A549 (cell line): Measurements from ENCODE around the gene TSC2. TPM values are rescaled to one million over a fixed set of nuclear protein-coding genes. Genes with fewer than 3 reads are reported as not detected.

Source experiments
- ATAC-seq, 2 experiments: fragments of 200-7000 bp in 1 of 2; fragments of >200 bp in 1 of 2; cut with Nextera tagmentation in 1 of 2; cut with Tn5 transposase in 1 of 2; 3 replicates each; pipeline versions ENCODE4 v1.8.0 to v1.9.1; 2018 to 2020; ENCODE audit warnings: mild to moderate bottlenecking in 1 of 2, moderate library complexity in 1 of 2
- CTCF ChIA-PET: fragments of 300-600 bp; sonication (Branson Sonifier 250); formaldehyde crosslinking; extraction: SDS; loops from one replicate; lab custom pipeline; 2021; ENCODE audit warnings: antibody characterized with exemption, inconsistent platforms; lab: Yijun Ruan, JAX
- POLR2A ChIA-PET: fragments of 350-600 bp; formaldehyde crosslinking; extraction: SDS; loops from one replicate; lab custom pipeline; 2021; ENCODE audit warnings: antibody characterized with exemption, inconsistent platforms; lab: Yijun Ruan, JAX
- DNase-seq, 2 experiments: peaks; one replicate each; pipeline versions ENCODE4 v3.0.0 to v3.0.0-alpha.2; 2011 to 2016; ENCODE audit warnings: low read depth in 1 of 2, low spot score in 1 of 2
- FAIRE-seq: peaks from 2 replicates; lab custom pipeline; 2011; peaks lifted over from hg19 to GRCh38; lab: Jason Lieb, UNC
- H3K27ac ChIP-seq, 2 experiments: fragments of >200 bp; sonication (Bioruptor Twin); formaldehyde crosslinking; 3 replicates each; pipeline ENCODE4 v1.5.1; 2016 to 2017
- H3K4me1 ChIP-seq: fragments of >200 bp; sonication (Bioruptor Twin); formaldehyde crosslinking; 3 replicates; pipeline ENCODE4 v1.6.1; 2016
- H3K4me2 ChIP-seq: fragments of >200 bp; sonication (Bioruptor Twin); formaldehyde crosslinking; 3 replicates; pipeline ENCODE4 v1.6.1; 2016
- H3K4me3 ChIP-seq: fragments of >200 bp; sonication (Bioruptor Twin); formaldehyde crosslinking; 3 replicates; pipeline ENCODE4 v1.5.1; 2016
- H3K9me3 ChIP-seq: fragments of >200 bp; sonication (Bioruptor Twin); formaldehyde crosslinking; 3 replicates; pipeline ENCODE4 v1.6.1; 2016
- BHLHE40 ChIP-seq: IDR thresholded peaks from 2 replicates; pipeline ENCODE4 v1.6.1; 2012; ENCODE audit warnings: low read depth, low read length, inconsistent platforms
- CBX8 ChIP-seq: fragments of 200-600 bp; sonication (generic); IDR thresholded peaks from 2 replicates; pipeline ENCODE4 v1.6.1; 2016
- E2F6 ChIP-seq: IDR thresholded peaks from 2 replicates; pipeline ENCODE4 v1.6.1; 2012; ENCODE audit warnings: low read depth, borderline replicate concordance
- EHMT2 ChIP-seq: fragments of 200-600 bp; sonication (generic); IDR thresholded peaks from 2 replicates; pipeline ENCODE4 v1.6.1; 2016; ENCODE audit warnings: antibody characterized with exemption, low read depth, mild to moderate bottlenecking, moderate library complexity
- EP300 ChIP-seq, 2 experiments: fragments of >200 bp; sonication (Bioruptor Twin); formaldehyde crosslinking; IDR thresholded peaks; 2 replicates in 1 of 2; 3 replicates in 1 of 2; pipeline ENCODE4 v1.6.1; 2016 to 2017
- ESRRA ChIP-seq: fragments of 150-350 bp; IDR thresholded peaks from 2 replicates; pipeline ENCODE4 v1.6.1; 2014; ENCODE audit warnings: mild to moderate bottlenecking, low read length, borderline replicate concordance
- FOSB ChIP-seq: fragments of 250-450 bp; sonication (Bioruptor Pico); IDR thresholded peaks from 2 replicates; pipeline ENCODE4 v1.5.0; 2020; ENCODE audit warnings: mild to moderate bottlenecking, moderate library complexity
- HDAC2 ChIP-seq: fragments of 200-600 bp; sonication (generic); IDR thresholded peaks from 2 replicates; pipeline ENCODE4 v1.6.1; 2016
- HMGXB4 ChIP-seq: fragments of 250-450 bp; sonication (Bioruptor Pico); IDR thresholded peaks from 2 replicates; pipeline ENCODE4 v1.5.0; 2021; ENCODE audit warnings: mild to moderate bottlenecking, moderate library complexity, borderline replicate concordance
- HOXA7 ChIP-seq: fragments of 250-450 bp; sonication (Bioruptor Pico); IDR thresholded peaks from 2 replicates; pipeline ENCODE4 v1.5.0; 2020; ENCODE audit warnings: mild to moderate bottlenecking, moderate library complexity
- HOXB13 ChIP-seq: fragments of 250-450 bp; sonication (Bioruptor Pico); IDR thresholded peaks from 2 replicates; pipeline ENCODE4 v1.5.0; 2020; ENCODE audit warnings: low read depth, mild to moderate bottlenecking, moderate library complexity
- HOXB5 ChIP-seq: fragments of 250-450 bp; sonication (Bioruptor Pico); IDR thresholded peaks from 2 replicates; pipeline ENCODE4 v1.5.0; 2020; ENCODE audit warnings: mild to moderate bottlenecking, moderate library complexity
- JUN ChIP-seq, 2 experiments: fragments of >200 bp; sonication (Bioruptor Twin); formaldehyde crosslinking; IDR thresholded peaks; 2 replicates in 1 of 2; 3 replicates in 1 of 2; pipeline ENCODE4 v1.6.1; 2016 to 2017
- MAFK ChIP-seq: fragments of 450-650 bp; IDR thresholded peaks from 2 replicates; pipeline ENCODE4 v1.6.1; 2014; ENCODE audit not compliant: partially characterized antibody
- MAX ChIP-seq: IDR thresholded peaks from 2 replicates; pipeline ENCODE4 v1.6.1; 2012
- MYC ChIP-seq: IDR thresholded peaks from 2 replicates; pipeline ENCODE4 v1.6.1; 2012; ENCODE audit warnings: mild to moderate bottlenecking, inconsistent platforms, low read length, improper control_type of control experiment, borderline replicate concordance
- NPAS2 ChIP-seq: fragments of 250-450 bp; sonication (Bioruptor Pico); IDR thresholded peaks from 2 replicates; pipeline ENCODE4 v1.8.0; 2022; ENCODE audit warnings: mild to moderate bottlenecking, moderate library complexity, borderline replicate concordance
- NR3C1 ChIP-seq: fragments of >200 bp; sonication (Bioruptor Twin); formaldehyde crosslinking; IDR thresholded peaks from 3 replicates; pipeline ENCODE4 v1.6.1; 2017
- PBX3 ChIP-seq: IDR thresholded peaks from 2 replicates; pipeline ENCODE4 v1.6.1; 2012
- POLR2A ChIP-seq: IDR thresholded peaks from 2 replicates; pipeline ENCODE4 v1.6.1; 2012; ENCODE audit warnings: mild to moderate bottlenecking, low read length
- RAD21 ChIP-seq, 2 experiments: fragments of >200 bp in 1 of 2; sonication (Bioruptor Twin) in 1 of 2; formaldehyde crosslinking in 1 of 2; IDR thresholded peaks in 1 of 2; conservative IDR thresholded peaks in 1 of 2; 2 replicates in 1 of 2; 3 replicates in 1 of 2; pipeline ENCODE4 v1.6.1; 2012 to 2018; ENCODE audit warnings: inconsistent platforms in 1 of 2
- RCOR1 ChIP-seq: fragments of 150-350 bp; IDR thresholded peaks from 2 replicates; pipeline ENCODE4 v1.6.1; 2014; ENCODE audit warnings: antibody characterized with exemption, low read length, low read depth
- RFX5 ChIP-seq: fragments of 450-650 bp; IDR thresholded peaks from 2 replicates; pipeline ENCODE4 v1.7.1; 2014; ENCODE audit warnings: antibody characterized with exemption, mild to moderate bottlenecking, moderate library complexity
- SREBF2 ChIP-seq: fragments of 450-650 bp; IDR thresholded peaks from 2 replicates; pipeline ENCODE4 v1.6.1; 2014; ENCODE audit warnings: mild to moderate bottlenecking, moderate library complexity
- TFCP2L1 ChIP-seq: fragments of 250-450 bp; sonication (Bioruptor Pico); IDR thresholded peaks from 2 replicates; pipeline ENCODE4 v1.5.0; 2021; ENCODE audit warnings: mild to moderate bottlenecking
- USF2 ChIP-seq: fragments of 450-650 bp; IDR thresholded peaks from 2 replicates; pipeline ENCODE4 v1.6.1; 2014; ENCODE audit warnings: antibody characterized with exemption
- ZNF302 ChIP-seq: fragments of 250-450 bp; sonication (Bioruptor Pico); IDR thresholded peaks from 2 replicates; pipeline ENCODE4 v1.9.0; 2021; ENCODE audit warnings: inconsistent platforms, mild to moderate bottlenecking, moderate library complexity
- WGBS: methylation state at CpG from one replicate; pipeline ENCODE4 v1.1.6; 2017; ENCODE audit errors: missing lambda C conversion rate; 5-methylcytosine and 5-hydroxymethylcytosine counted together
- polyA plus RNA-seq, 4 experiments: library from polyadenylated mRNA; depleted of rRNA in 3 of 4; stranded (reverse); fragments of >200 nt; fragmentation: RNase III in 1 of 4; extraction: RNeasy Plus Mini Kit Qiagen cat#74134 plus additional on column Dnase treatment in 1 of 4; gene quantifications; 2 replicates in 3 of 4; 3 replicates in 1 of 4; pipeline ENCODE4 v1.2.3, GENCODE V29; 2011 to 2017

TSC2 gene
- polyA plus RNA-seq, 2 of the 4 experiments (the other 2 are of a cell fraction) = 32.6 to 47.3 TPM

GRCh38 chr16:1999866-2000514 lies 47.8 kb upstream of the TSC2 start:
- WGBS = 90% methylated on average over 23 of the region's 28 CpGs
- FAIRE-seq = no peak
- ChIA-PET CTCF (interaction anchor here (8.4 to 11.3 kb wide), 2 partner anchors 11 to 140 kb away, joined by 80 to 196 read pairs; partner anchors contain the start of genes GFER, NOXO1 and SYNGR3), POLR2A (no interaction called here)
- no peak overlapping the region for H3K27ac ChIP-seq
- H3K4me3 ChIP-seq = no peak overlapping the region
- DNase-seq = no peak
- ATAC-seq = no peak
- H3K4me1 ChIP-seq = peaks cover 50% of the 10 kb centered on the region
- TF ChIP-seq SREBF2 (no peak), HOXB13 (no peak), MAX (no peak), ZNF302 (CRISPR knock-in tag) (no peak), MAFK (no peak), RFX5 (no peak), CBX8 (no peak), POLR2A (no peak), BHLHE40 (no peak), USF2 (no peak), RAD21 (conservative IDR thresholded peaks at IDR 0.05 in 1 of 2, IDR thresholded peaks at IDR 0.05 in 1 of 2) (no peak), EP300 (IDR thresholded peaks at IDR 0.05) (no peak), HDAC2 (no peak), JUN (IDR thresholded peaks at IDR 0.05) (no peak), MYC (no peak), NR3C1 (no peak), TFCP2L1 (CRISPR knock-in tag) (no peak), HMGXB4 (CRISPR knock-in tag) (no peak), NPAS2 (CRISPR knock-in tag) (no peak)
- H3K4me2 ChIP-seq = no peak overlapping the region
- H3K9me3 ChIP-seq = no peaks in the 10 kb centered on the region

GRCh38 chr16:2001035-2001434 lies 46.8 kb upstream of the TSC2 start:
- H3K4me1 ChIP-seq = peaks cover 53% of the 10 kb centered on the region
- no peaks in the 10 kb centered on the region for H3K9me3 ChIP-seq
- ATAC-seq = no peak
- no peak overlapping the region for H3K4me2 ChIP-seq
- 96% methylated on average over 18 of the region's 19 CpGs for WGBS
- no peak for DNase-seq
- no peak overlapping the region for H3K4me3 ChIP-seq
- no peak overlapping the region for H3K27ac ChIP-seq
- CTCF ChIA-PET = interaction anchor here (0.9 to 11.3 kb wide), 4 partner anchors 12 to 139 kb away, joined by 3 to 196 read pairs (median 42); partner anchors contain the start of genes GFER, NOXO1 and SYNGR3
- no peak for FAIRE-seq
- POLR2A ChIA-PET = no interaction called here
- no peak for TF ChIP-seq RAD21 (conservative IDR thresholded peaks at IDR 0.05 in 1 of 2, IDR thresholded peaks at IDR 0.05 in 1 of 2)
- no peak for TF ChIP-seq E2F6
- no peak for TF ChIP-seq EHMT2
- TF ChIP-seq POLR2A = no peak
- no peak for TF ChIP-seq RFX5
- no peak for TF ChIP-seq TFCP2L1 (CRISPR knock-in tag)
- no peak for TF ChIP-seq HDAC2
- no peak for TF ChIP-seq MYC
- TF ChIP-seq RCOR1 = no peak
- no peak for TF ChIP-seq JUN (IDR thresholded peaks at IDR 0.05)
- TF ChIP-seq PBX3 = no peak
- TF ChIP-seq ESRRA = no peak
- TF ChIP-seq HOXA7 (CRISPR knock-in tag) = no peak
- no peak for TF ChIP-seq SREBF2
- TF ChIP-seq NR3C1 = no peak
- TF ChIP-seq HMGXB4 (CRISPR knock-in tag) = no peak
- no peak for TF ChIP-seq HOXB5
- TF ChIP-seq FOSB (CRISPR knock-in tag) = no peak
